HG03039 (cell line): ENCODE data around the gene STAC3.
A peak's percentile ranks its signal among the peaks of the same experiment; 100 is the strongest.
"Not testable (repeated sequence)": the region's sequence is repeated elsewhere in the genome, so short reads cannot be mapped to it uniquely, and the experiment has no call there.

ENCODE experiments used
- ATAC-seq: cut with Tn5 transposase; IDR thresholded peaks from one replicate; pipeline ENCODE4 v1.9.1; 2021; ENCODE audit warnings: mild to moderate bottlenecking, moderate library complexity; ENCODE audit not compliant: unreplicated experiment

Gene STAC3

GRCh38 chr12:57250956-57251355 is at the start of gene STAC3:
Gene STAC3 (minus strand): TSS chr12:57251187. CDS start chr12:57249636, 1,551 bp downstream.
- no peak for ATAC-seq

GRCh38 chr12:57299514-57300016 is 48.6 kb upstream of the STAC3 start:
- ATAC-seq = no peak

- ATAC-seq = no peak
Measured at GRCh38 chr12:57296291-57296690, 45.3 kb upstream of the STAC3 start.

- not testable (repeated sequence) for ATAC-seq
Measured at GRCh38 chr12:57282073-57282472, 31.1 kb upstream of the STAC3 start.

- peak; percentile 89 for ATAC-seq
Measured at GRCh38 chr12:57280211-57281062, 29.4 kb upstream of the STAC3 start.

- no peak for ATAC-seq
Measured at GRCh38 chr12:57278465-57279381, 27.7 kb upstream of the STAC3 start.

- ATAC-seq = no peak
Measured at GRCh38 chr12:57276935-57277563, 26.1 kb upstream of the STAC3 start.

- not testable (repeated sequence) for ATAC-seq
Measured at GRCh38 chr12:57276233-57276632, 25.2 kb upstream of the STAC3 start.

- no peak for ATAC-seq
Measured at GRCh38 chr12:57273516-57273915, 22.5 kb upstream of the STAC3 start.

- ATAC-seq = no peak
Measured at GRCh38 chr12:57272337-57273151, 21.6 kb upstream of the STAC3 start.

GRCh38 chr12:57270966-57271470 is 20.0 kb upstream of the STAC3 start:
- no peak for ATAC-seq

GRCh38 chr12:57268264-57268663 is 17.3 kb upstream of the STAC3 start:
- ATAC-seq = no peak

GRCh38 chr12:57266681-57267080 is 15.7 kb upstream of the STAC3 start:
- no peak for ATAC-seq

GRCh38 chr12:57263096-57263495 is 12.1 kb upstream of the STAC3 start:
- no peak for ATAC-seq

GRCh38 chr12:57262126-57262822 is 11.3 kb upstream of the STAC3 start:
- no peak for ATAC-seq

GRCh38 chr12:57261428-57261865 is 10.5 kb upstream of the STAC3 start:
- no peak for ATAC-seq

- no peak for ATAC-seq
Measured at GRCh38 chr12:57260366-57260765, 9.4 kb upstream of the STAC3 start.

- ATAC-seq = no peak
Measured at GRCh38 chr12:57258977-57259970, 8.3 kb upstream of the STAC3 start.
